Measurements from ENCODE around the gene WHRN.

The WHRN gene

GRCh38 chr9:114472765-114473446 lies 32.4 kb downstream of the WHRN start:
- DNase-seq (ENCODE audit: low read depth in 2 of 2) = no peak

DNA sequence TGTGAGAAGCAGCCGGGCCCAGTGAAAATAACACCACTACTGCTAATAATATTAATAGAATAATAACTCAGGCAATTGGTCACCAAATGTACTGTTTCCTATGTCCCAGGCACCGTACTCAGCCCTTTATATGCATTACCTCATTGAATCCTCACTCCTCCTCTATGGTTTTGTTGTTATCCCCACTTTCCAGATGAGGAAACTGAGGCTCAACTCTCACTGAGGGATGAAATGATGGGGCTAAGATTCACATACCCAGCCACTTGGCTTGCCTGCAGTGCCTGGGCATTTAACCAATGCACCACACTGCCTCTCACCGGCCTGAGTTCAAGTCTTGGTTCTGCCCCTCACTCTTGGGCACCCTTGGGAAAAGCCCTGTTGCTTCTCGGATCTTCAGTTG lies 34.1 kb downstream of the WHRN start:
- DNase-seq (ENCODE audit: low read depth in 2 of 2) = no peak

DNA sequence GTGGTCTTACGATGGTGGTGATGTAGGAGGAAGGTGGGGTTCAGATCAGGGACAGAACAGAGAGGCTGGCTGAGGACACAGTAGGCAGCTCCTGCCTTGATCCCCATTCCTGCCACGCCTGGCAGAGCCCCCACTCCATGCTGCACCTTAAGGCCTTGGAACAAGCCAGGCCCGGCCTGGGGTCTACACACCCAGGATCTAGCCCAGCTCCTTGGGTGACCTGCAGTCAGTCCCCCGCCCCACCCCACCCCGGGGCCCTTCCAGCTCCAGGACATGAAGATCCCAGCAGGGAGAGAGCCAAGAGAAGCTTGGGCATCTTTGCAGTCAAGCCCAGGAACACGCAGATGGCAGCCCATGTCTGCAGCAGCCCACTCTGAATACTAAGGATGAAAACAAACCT lies 34.7 kb downstream of the WHRN start:
- DNase-seq (ENCODE audit: low read depth in 2 of 2) = no peak

DNA sequence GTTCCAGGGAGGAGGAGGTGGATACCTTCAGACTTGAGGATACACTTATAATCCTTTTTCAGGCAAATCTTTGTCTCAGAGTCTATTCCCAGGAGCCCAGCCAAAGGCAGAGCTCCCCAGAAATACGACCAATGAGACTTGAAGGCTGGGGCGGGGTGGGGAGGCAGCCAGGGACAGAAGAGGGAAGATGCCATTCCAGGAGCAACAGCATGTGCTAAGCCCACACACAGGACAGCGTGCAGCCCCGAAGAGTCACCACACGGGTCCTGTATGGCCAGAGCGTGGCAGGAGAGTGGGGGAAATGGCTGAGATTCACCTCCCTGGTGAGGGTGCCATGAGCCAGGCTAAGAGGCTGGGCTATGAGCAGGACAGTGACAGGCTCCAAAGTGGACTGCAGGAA lies 35.2 kb downstream of the WHRN start:
- DNase-seq (ENCODE audit: low read depth in 2 of 2) = no peak

GRCh38 chr9:114469091-114469853 lies 36.0 kb downstream of the WHRN start:
- no peak for DNase-seq (ENCODE audit: low read depth in 2 of 2)

- DNase-seq (ENCODE audit: low read depth in 2 of 2) = no peak
Measured at GRCh38 chr9:114467910-114468309, 37.4 kb downstream of the WHRN start.

DNA sequence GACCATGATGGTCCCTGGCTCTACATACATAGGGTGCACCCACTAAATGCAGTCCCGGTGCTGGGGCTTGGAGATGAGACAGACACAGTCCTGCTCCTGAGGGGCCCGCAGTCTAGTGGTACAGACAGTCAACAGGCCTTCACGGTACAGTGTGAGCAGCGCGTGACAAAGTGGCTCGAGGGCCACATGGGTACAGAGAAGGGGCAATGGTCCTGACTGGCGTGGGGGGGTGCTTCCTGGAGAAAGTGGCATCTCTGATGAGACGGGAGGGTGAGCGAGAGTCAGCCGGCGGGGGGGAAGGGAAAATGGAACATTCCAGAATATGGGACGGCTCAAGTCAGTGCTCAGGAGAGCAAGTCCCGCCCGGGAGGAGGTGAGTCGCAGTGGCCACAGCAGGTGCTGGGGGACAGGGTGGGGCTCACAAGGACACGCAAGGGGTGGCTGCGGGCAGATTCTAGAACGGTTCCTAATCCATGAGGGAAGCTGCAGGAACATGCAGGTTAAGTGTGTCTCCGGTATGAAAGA lies 38.0 kb downstream of the WHRN start:
- no peak for DNase-seq (ENCODE audit: low read depth in 2 of 2)

DNA sequence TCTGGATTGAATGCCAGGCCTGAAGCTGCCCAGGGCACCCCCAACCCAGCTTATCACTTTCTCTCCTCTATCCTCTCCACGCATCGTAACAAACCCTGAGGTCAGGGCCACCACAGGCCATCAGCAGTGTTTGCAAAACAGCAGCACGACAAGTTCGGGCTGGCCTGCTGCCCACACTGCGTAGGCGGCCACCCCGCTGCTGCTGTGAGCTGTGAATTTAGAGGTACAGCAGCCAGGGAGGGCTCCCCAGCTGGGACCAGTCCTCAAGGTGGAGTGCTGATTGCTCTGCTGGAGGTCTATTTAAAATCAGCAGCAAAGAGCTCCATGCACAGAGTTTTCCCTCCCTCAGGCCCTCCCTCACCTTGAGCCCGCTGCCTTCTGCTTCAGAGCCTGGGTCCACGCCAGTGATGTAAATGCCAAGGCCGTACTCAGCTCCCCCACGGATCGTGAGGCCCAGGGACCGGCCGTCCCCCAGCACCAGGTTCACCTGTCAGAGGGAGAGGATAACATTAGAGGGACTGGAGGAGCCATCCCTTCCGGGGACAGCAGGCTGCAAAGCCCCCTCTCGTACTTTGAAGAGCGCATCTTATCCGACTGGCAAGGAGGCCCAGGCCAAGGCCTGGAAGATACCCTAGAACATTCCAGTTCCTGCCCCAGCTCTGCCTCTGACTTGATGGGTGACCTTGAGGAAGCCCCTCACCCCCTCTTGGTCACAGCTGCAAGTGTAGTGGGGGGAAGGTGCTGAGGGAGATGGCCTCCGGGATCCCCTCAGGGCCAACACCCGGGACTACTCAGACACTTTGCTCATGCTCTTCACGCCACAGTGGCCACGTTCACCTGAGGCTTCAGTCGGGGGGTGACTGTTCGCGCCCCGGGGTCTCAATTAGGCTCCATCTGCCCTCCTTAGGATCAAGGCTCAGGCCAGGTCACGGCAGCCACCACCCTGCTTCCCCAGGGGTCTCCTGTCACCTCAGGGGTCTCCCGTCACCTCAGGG lies 39.1 kb downstream of the WHRN start:
- no peak for DNase-seq (ENCODE audit: low read depth in 2 of 2)

DNA sequence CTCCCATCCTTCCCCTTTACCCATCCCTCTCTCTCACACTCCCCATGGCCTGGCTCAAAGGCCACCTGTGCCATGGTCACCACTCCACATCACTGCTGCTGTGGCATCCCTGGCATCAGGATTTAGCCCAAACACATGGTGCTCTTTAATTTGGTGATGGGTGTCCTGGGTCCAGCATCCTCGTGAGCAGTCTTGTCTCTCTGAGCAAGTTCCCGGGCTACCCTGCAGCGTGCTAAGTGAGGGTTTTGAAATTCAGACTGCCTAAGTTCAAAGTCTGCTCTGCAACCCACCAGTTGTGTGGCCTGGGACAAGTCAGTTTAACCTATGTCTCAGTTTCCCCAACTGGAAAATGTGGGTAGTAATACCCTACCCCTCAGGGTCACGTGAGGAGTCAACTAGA lies 39.9 kb downstream of the WHRN start:
- no peak for DNase-seq (ENCODE audit: low read depth in 2 of 2)

DNA sequence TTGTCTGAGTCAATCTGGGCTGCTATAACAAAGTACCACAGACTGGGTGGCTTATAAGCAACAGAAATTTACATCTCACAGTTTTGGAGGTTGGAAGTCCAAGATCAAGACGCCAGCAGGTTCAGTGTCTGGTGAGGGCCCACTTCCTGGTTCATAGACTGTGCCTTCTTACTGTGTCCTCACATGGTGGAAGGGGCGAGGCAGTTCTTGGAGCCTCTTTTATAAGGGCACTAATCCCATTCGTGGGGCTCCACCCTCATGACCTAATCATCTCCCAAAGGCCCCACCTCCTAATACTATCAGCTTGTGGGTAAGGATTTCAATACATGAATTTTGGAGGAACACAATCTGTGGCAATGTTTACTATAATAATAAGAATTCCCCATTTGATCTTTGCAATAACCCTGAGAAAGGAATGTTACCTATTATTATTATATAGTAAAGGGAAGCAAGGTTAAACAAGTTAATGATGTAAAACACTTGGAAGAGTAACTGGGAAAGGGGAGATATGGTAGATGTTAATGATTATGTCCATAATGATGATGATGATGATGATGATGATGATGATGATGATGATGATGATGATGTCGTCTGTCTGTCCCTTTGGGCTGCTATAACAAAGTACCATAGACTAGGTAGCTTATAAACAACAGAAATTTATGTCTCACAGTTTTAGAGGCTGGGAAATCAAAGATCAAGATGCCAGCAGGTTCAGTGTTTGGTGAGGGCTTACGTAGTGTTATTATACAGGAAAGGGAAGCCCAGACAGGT lies 40.8 kb downstream of the WHRN start:
- no peak for DNase-seq (ENCODE audit: low read depth in 2 of 2)

GRCh38 chr9:114462791-114463190 lies 42.5 kb downstream of the WHRN start:
- no peak for DNase-seq (ENCODE audit: low read depth in 2 of 2)

GRCh38 chr9:114461468-114461867 lies 43.8 kb downstream of the WHRN start:
- no peak for DNase-seq (ENCODE audit: low read depth in 2 of 2)

DNA sequence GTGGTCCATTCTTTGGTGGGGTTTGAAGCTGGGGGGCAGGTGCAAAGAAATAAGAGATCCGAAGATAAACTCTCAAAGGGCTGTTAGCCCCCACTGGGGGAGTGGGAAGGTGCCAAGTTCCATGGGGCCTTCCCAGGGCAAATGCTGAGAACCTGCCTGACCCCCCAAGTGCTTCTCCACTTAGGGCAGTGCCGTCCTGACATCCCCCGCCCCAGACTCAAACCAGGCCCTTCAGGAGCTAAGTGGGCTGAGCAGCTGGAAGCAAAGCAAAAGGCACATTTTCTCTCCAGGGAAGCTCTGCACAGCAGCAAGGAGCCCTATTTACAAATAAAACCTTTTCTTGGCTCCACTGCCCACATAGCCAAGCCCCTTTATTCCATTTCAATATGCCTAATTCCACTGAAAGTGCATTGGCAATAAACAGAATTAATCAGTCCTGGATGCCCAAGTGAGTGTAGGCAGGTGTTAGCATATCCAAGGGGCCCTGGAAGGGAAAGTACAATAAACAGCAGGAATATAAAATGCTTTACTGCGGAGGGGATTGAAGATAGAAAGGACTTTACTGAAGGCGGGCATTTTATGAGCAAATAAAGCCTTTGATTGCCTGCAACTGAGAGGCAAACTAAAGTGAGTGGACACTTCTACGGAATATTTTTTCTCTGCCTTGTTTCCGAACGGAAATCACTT lies 44.6 kb downstream of the WHRN start:
- no peak for DNase-seq (ENCODE audit: low read depth in 2 of 2)

- DNase-seq (ENCODE audit: low read depth in 2 of 2) = no peak
Measured at GRCh38 chr9:114459464-114459863, 45.8 kb downstream of the WHRN start.

- no peak for DNase-seq (ENCODE audit: low read depth in 2 of 2)
Measured at GRCh38 chr9:114456929-114457328, 48.3 kb downstream of the WHRN start.

- DNase-seq (ENCODE audit: low read depth in 2 of 2) = no peak
Measured at GRCh38 chr9:114454652-114455051, 50.6 kb downstream of the WHRN start.

GRCh38 chr9:114452219-114453165 lies 52.8 kb downstream of the WHRN start:
- peak in 1 of 2 experiments; percentile 6 for DNase-seq (ENCODE audit: low read depth in 2 of 2)

DNA sequence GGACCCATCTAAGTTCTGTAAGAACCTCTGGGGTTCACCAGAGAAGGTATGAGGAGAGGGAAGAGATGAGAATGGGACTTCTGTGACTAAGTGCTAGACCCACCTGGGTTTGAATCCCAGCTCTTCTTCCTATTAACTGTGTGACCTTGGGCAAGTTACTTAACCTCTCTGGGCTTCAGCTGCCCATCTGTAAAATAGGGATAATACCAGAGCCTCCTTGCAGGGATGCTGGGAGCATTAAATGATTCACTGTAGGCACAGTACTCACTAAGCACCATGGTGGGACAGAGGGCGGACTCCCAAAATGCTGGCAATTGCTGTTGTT lies 53.6 kb downstream of the WHRN start:
- no peak for DNase-seq (ENCODE audit: low read depth in 2 of 2)

DNA sequence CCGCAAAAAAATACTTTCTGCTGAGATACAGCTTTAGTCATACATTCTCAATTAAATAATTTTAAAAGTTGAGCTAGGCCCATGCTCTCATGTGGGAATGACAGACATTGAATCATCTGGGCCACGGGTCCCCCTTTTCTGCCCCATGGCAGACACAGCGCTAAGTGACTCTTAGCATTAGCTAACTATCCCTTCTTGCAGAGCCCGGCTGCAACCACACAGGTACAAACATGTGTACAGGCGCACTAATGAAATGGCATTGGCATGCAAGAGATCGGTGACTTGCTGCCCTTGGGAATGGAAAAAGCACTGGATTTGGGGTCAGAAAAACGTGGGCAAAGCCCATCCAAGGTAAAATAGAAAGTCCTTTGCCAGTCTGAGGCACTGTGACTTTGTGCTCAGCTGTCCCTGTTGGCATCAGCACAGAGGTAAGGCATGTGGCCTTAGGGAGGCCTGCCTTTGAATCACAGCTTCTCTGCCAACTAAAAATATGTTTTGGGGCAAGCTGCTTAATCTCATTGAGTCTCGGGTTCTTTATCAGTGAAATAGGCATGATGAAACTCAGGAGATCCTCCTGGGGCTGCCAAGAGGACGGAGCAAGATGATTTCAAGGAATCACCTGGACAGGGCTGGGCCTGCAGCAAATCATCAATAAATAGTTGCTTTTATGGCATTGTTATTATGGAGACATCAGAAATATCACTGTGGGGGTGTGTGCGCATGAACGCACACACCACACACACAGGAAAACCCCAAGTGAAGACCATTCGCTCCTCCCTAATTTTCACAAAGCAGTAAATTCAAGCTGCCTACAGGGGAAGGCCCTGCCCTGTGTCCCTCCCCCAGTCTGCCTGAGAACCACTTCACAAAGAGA lies 54.2 kb downstream of the WHRN start:
- DNase-seq (ENCODE audit: low read depth in 2 of 2) = no peak

Data from stimulated activated CD4-positive, alpha-beta T cell treated with anti-CD3 and anti-CD28 coated beads, Interleukin-12 subunit alpha, Interleukin-12 subunit beta, amount 100 ng/mL, for 24 hours (primary cell).